ENCODE measurements around the gene OR2A25.

- TF ChIP-seq CTCF (IDR thresholded peaks at IDR 0.05), result no peak
- TF ChIP-seq TEAD4 (CRISPR knock-in tag; IDR thresholded peaks at IDR 0.05), result no peak
- no peak for TF ChIP-seq RELA (CRISPR knock-in tag; IDR thresholded peaks at IDR 0.05; ENCODE audit: borderline replicate concordance)
- no peak for TF ChIP-seq ZNF416 (CRISPR knock-in tag; IDR thresholded peaks at IDR 0.05)
- no peak for TF ChIP-seq STAT6 (CRISPR knock-in tag; conservative IDR thresholded peaks at IDR 0.05; ENCODE audit: low read depth)
- no peak for TF ChIP-seq CREB1 (CRISPR knock-in tag; IDR thresholded peaks at IDR 0.05)
- TF ChIP-seq MAX (CRISPR knock-in tag; IDR thresholded peaks at IDR 0.05), result no peak
- TF ChIP-seq AFF4 (CRISPR knock-in tag; IDR thresholded peaks at IDR 0.05; ENCODE audit: borderline replicate concordance), result no peak
- TF ChIP-seq ATF2 (CRISPR knock-in tag; IDR thresholded peaks at IDR 0.05; ENCODE audit: borderline replicate concordance, low read depth), result no peak
- TF ChIP-seq ZNF423 (CRISPR knock-in tag; IDR thresholded peaks at IDR 0.05), result no peak
Measured at GRCh38 chr7:144032985-144033709, 36.5 kb upstream of the OR2A25 start.

Data from WTC11 (cell line).